Activated naive CD8-positive, alpha-beta T cell treated with anti-CD3 and anti-CD28 coated beads for 36 hours (primary cell): Measurements from ENCODE around the gene NIT2. TPM values are rescaled to one million over a fixed set of nuclear protein-coding genes. Genes with fewer than 3 reads are reported as not detected.
"Not testable (repeated sequence)": the region's sequence is repeated elsewhere in the genome, so short reads cannot be mapped to it uniquely, and the experiment has no call there.

Experiments used
- DNase-seq: peaks from one replicate; pipeline ENCODE4 v3.0.0; 2021
- H3K27ac Mint-ChIP-seq: one replicate; pipeline ENCODE4 v1.8.0; 2022; ENCODE audit warnings: mild to moderate bottlenecking, moderate library complexity, mixed read lengths
- H3K27me3 Mint-ChIP-seq: one replicate; pipeline ENCODE4 v1.8.0; 2022; ENCODE audit warnings: mild to moderate bottlenecking, mixed read lengths
- H3K36me3 Mint-ChIP-seq: one replicate; pipeline ENCODE4 v1.8.0; 2021; ENCODE audit warnings: mild to moderate bottlenecking, mixed read lengths
- H3K4me1 Mint-ChIP-seq: one replicate; pipeline ENCODE4 v1.8.0; 2021; ENCODE audit warnings: mixed read lengths
- H3K4me3 Mint-ChIP-seq: one replicate; pipeline ENCODE4 v1.8.0; 2022; ENCODE audit warnings: mild to moderate bottlenecking, moderate library complexity, mixed read lengths
- H3K9me3 Mint-ChIP-seq: one replicate; pipeline ENCODE4 v1.8.0; 2022; ENCODE audit warnings: mixed read lengths
- total RNA-seq, 2 experiments: library from RNA; stranded (reverse); gene quantifications; one replicate each; pipeline ENCODE4 v1.2.3, GENCODE V29; 2021

The NIT2 gene
- total RNA-seq, 2 experiments from 2014 or later, result 75.7 to 81.6 TPM

- H3K4me1 Mint-ChIP-seq, result peaks cover 4% of the 10 kb centered on the region
These were observed 4.6 kb upstream of the NIT2 start for GRCh38 chr3:100329800-100330489.

DNA sequence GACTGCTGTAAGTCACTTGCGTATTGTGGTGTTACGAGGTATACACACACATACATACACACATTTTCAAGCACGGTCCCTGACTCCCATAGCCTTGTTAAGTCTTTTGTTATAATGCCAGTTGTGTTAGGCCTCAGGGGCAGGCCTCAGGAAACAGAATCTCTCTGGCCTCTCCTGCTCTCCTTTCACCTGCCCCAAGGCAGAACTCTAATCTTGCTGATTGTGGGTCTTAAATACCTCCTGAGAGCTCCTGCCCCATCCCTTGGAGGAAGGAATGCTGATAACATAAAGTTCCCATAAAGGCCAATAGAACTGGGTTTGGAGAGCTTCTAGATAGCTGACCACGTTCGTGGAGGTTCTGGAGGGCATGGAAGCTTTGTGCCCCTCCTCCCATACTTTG is 3.9 kb upstream of the NIT2 start:
- H3K4me1 Mint-ChIP-seq, result peaks cover 12% of the 10 kb centered on the region
- H3K36me3 Mint-ChIP-seq, result peaks cover 20% of the 10 kb centered on the region
- H3K9me3 Mint-ChIP-seq, result peaks cover 6% of the 10 kb centered on the region
- no peak overlapping the region for H3K4me3 Mint-ChIP-seq
- H3K27me3 Mint-ChIP-seq, result no peaks in the 10 kb centered on the region
- DNase-seq, result no peak
- no peak overlapping the region for H3K27ac Mint-ChIP-seq

More at GRCh38 chr3:100329800-100330489, 4.6 kb upstream of the NIT2 start:
- no peak overlapping the region for H3K4me3 Mint-ChIP-seq
- no peak for DNase-seq
- H3K27me3 Mint-ChIP-seq, result no peaks in the 10 kb centered on the region
- H3K9me3 Mint-ChIP-seq, result peaks cover 6% of the 10 kb centered on the region
- H3K27ac Mint-ChIP-seq, result no peak overlapping the region
- peaks cover 13% of the 10 kb centered on the region for H3K36me3 Mint-ChIP-seq

DNA sequence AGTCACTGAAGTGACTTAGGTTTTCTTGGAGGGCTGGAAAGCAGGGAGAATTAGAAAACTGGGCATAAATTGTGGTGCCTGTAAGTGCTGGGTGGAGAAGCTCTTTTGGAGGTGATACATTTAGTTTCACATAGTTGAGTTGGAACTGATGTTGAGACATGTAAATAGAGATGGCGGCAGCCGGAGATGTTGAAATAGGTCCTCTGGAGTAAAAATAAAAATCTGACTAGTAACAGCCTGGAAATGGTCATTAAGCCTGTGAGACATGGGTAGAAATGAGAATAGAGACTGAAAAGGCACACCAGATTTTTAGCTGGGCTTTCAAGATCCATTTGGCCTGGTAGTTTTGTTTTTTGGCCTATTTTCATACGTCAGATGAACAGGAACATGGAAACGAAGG is 2.9 kb upstream of the NIT2 start:
- Mint-ChIP-seq H3K36me3 (peaks cover 25% of the 10 kb centered on the region), H3K9me3 (peaks cover 6% of the 10 kb centered on the region), H3K27me3 (no peaks in the 10 kb centered on the region), H3K4me1 (peaks cover 16% of the 10 kb centered on the region), H3K27ac (no peak overlapping the region), H3K4me3 (no peak overlapping the region)
- no peak for DNase-seq

GRCh38 chr3:100333051-100333450 is 1.5 kb upstream of the NIT2 start:
- Mint-ChIP-seq H3K4me1 (peaks cover 18% of the 10 kb centered on the region), H3K9me3 (no peaks in the 10 kb centered on the region), H3K4me3 (no peak overlapping the region), H3K36me3 (peaks cover 14% of the 10 kb centered on the region), H3K27ac (no peak overlapping the region), H3K27me3 (no peaks in the 10 kb centered on the region)
- DNase-seq, result no peak

DNA sequence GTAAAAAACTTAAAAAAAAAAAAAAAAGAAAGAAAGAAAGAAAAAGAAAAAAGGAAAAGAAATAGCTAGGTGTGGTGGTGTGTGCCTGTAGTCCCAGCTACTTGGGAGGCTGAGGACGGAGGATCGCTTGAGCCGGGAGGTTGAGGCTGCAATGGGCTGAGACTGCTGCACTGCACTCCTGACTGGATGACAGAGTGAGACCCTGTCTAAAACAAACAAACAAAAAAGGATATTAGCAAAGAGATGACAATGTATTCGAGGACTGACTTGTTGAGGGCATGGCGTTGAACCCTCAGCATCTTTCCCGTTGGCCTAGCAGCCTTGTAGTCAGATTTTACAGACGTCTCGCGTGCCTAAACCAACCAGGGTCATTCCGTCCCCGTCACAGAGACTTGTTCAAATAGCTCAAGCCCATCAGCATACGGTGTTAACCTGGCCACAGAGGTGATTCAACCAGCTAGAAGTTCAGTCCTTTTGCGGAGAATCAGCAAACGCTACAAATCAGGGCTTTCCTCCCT is 528 bp upstream of the NIT2 start:
- peak overlapping the region; percentile 82 for H3K4me3 Mint-ChIP-seq

GRCh38 chr3:100335434-100335833 is 877 bp downstream of the NIT2 start:
- Mint-ChIP-seq H3K4me1 (peaks cover 21% of the 10 kb centered on the region), H3K27ac (peak overlapping the region; percentile 98), H3K9me3 (no peaks in the 10 kb centered on the region), H3K27me3 (no peaks in the 10 kb centered on the region), H3K4me3 (peak overlapping the region; percentile 100), H3K36me3 (peaks cover 20% of the 10 kb centered on the region)
- peak; percentile 34 for DNase-seq

More for the DNA sequence above, 528 bp upstream of the NIT2 start:
- H3K36me3 Mint-ChIP-seq, result peaks cover 15% of the 10 kb centered on the region
- H3K9me3 Mint-ChIP-seq, result no peaks in the 10 kb centered on the region
- DNase-seq, result no peak
- H3K27me3 Mint-ChIP-seq, result no peaks in the 10 kb centered on the region
- H3K4me1 Mint-ChIP-seq, result peaks cover 21% of the 10 kb centered on the region
- peak overlapping the region; percentile 52 for H3K27ac Mint-ChIP-seq

DNA sequence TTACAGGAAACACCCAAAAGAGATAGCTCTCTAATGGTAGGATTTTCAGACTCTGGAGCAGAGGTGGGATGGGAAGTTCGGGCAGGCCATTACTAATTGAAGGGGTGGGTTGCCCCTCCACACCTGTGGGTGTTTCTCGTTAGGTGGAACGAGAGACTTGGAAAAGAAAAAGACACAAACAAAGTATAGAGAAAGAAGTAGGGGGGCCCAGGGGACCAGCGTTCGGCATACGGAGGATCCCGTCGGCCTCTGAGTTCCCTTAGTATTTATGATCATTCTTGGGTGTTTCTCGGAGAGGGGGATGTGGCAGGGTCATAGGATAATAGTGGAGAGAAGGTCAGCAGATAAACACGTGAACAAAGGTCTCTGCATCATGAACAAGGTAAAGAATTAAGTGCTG is 1.7 kb downstream of the NIT2 start:
- Mint-ChIP-seq H3K36me3 (peaks cover 28% of the 10 kb centered on the region), H3K4me1 (peaks cover 21% of the 10 kb centered on the region)
- not testable (repeated sequence) for DNase-seq, H3K27ac Mint-ChIP-seq, H3K9me3 Mint-ChIP-seq, H3K4me3 Mint-ChIP-seq, H3K27me3 Mint-ChIP-seq

DNA sequence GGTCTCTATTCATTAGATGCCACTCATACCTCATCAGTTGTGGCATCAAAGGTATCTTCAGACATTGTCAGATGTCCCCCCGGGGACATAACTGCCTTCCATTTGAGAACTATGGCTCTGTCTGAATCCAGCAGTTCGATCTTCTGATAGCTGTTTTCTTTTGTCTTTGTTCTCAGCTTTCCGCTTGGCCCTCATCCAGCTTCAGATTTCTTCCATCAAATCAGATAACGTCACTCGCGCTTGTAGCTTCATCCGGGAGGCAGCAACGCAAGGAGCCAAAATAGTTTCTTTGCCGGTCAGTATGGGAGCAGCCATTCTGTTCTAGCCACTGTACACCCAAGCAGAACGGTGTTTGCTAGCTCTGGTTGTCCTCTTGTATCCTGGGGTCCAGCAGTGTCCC is 4.4 kb downstream of the NIT2 start:
- peaks cover 43% of the 10 kb centered on the region for H3K36me3 Mint-ChIP-seq
- H3K27me3 Mint-ChIP-seq, result no peaks in the 10 kb centered on the region
- H3K4me1 Mint-ChIP-seq, result peaks cover 28% of the 10 kb centered on the region
- H3K4me3 Mint-ChIP-seq, result no peak overlapping the region
- DNase-seq, result no peak
- H3K27ac Mint-ChIP-seq, result no peak overlapping the region
- no peaks in the 10 kb centered on the region for H3K9me3 Mint-ChIP-seq

DNA sequence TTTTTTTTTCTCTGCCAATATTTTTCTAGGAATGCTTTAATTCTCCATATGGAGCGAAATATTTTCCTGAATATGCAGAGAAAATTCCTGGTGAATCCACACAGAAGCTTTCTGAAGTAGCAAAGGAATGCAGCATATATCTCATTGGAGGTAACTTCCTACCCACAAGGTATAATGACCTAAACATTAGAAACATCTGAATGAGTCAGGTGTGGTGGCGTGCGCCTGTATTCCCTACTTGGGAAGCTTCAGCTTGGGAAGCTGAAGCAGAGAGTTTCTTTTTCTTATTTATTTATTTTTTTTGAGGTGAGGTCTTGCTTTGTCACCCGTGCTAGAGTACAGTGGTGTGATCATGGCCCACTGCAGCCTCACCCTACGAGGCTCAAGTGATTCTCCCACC is 5.2 kb downstream of the NIT2 start:
- no peak overlapping the region for H3K4me3 Mint-ChIP-seq
- no peak overlapping the region for H3K27ac Mint-ChIP-seq
- no peak for DNase-seq
- H3K9me3 Mint-ChIP-seq, result no peaks in the 10 kb centered on the region
- H3K36me3 Mint-ChIP-seq, result peaks cover 50% of the 10 kb centered on the region
- peaks cover 24% of the 10 kb centered on the region for H3K4me1 Mint-ChIP-seq
- no peaks in the 10 kb centered on the region for H3K27me3 Mint-ChIP-seq

DNA sequence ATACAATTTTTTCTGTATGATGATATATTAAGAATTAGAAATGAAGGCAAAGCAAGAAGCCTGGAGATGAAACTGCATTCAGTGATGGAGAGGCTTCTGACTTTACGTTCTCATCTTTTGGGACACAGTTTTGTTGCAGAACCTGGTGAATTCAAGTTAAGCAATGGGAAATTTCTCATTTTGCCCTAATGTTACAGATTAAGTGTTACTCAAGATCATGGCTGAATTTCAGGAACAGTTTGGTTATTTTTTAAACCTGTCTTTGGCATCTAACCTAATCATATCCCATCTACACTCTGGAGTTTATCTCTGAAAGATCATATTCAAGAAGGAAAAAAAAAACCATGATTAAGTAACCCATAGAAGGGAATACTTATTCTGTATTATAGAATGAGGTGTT is 6.0 kb downstream of the NIT2 start:
- DNase-seq, result no peak
- no peak overlapping the region for H3K27ac Mint-ChIP-seq

DNA sequence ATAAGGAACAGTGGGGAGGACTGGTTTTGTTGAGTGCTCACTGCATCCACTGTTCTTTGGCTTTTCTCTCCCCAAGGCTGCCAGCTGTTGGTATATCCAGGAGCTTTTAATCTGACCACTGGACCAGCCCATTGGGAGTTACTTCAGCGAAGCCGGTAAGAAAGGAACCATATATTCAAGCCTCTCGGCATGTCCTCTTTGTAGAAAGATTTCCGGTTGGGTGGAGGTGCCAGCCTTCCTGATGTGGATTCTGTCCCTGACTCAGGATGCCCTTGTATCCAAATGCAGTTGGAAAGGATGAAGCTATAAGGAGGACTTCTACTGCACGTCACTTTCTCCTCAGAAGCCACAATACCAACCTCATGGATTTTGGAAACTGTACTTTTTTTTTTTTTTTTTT is 14.2 kb downstream of the NIT2 start:
- Mint-ChIP-seq H3K4me3 (no peak overlapping the region), H3K4me1 (no peaks in the 10 kb centered on the region), H3K27me3 (no peaks in the 10 kb centered on the region), H3K36me3 (peaks cover 60% of the 10 kb centered on the region), H3K27ac (no peak overlapping the region), H3K9me3 (peaks cover 3% of the 10 kb centered on the region)
- DNase-seq, result no peak

More for the DNA sequence above, 6.0 kb downstream of the NIT2 start:
- peaks cover 48% of the 10 kb centered on the region for H3K36me3 Mint-ChIP-seq
- no peaks in the 10 kb centered on the region for H3K27me3 Mint-ChIP-seq
- no peaks in the 10 kb centered on the region for H3K9me3 Mint-ChIP-seq
- H3K4me3 Mint-ChIP-seq, result no peak overlapping the region
- H3K4me1 Mint-ChIP-seq, result peaks cover 18% of the 10 kb centered on the region

GRCh38 chr3:100351770-100352169 is 17.2 kb downstream of the NIT2 start:
- not testable (repeated sequence) for H3K27ac Mint-ChIP-seq, DNase-seq, H3K9me3 Mint-ChIP-seq, H3K4me3 Mint-ChIP-seq, H3K4me1 Mint-ChIP-seq, H3K27me3 Mint-ChIP-seq
- peaks cover 37% of the 10 kb centered on the region for H3K36me3 Mint-ChIP-seq

GRCh38 chr3:100352296-100353231 is 18.0 kb downstream of the NIT2 start:
- Mint-ChIP-seq H3K4me3 (no peak overlapping the region), H3K9me3 (peaks cover 3% of the 10 kb centered on the region), H3K27ac (no peak overlapping the region), H3K36me3 (peaks cover 35% of the 10 kb centered on the region), H3K4me1 (no peaks in the 10 kb centered on the region), H3K27me3 (no peaks in the 10 kb centered on the region)
- no peak for DNase-seq

GRCh38 chr3:100354850-100355249 is 20.3 kb downstream of the NIT2 start:
- H3K27ac Mint-ChIP-seq, result no peak overlapping the region
- no peak overlapping the region for H3K4me3 Mint-ChIP-seq
- H3K9me3 Mint-ChIP-seq, result peaks cover 3% of the 10 kb centered on the region
- no peaks in the 10 kb centered on the region for H3K27me3 Mint-ChIP-seq
- H3K36me3 Mint-ChIP-seq, result peaks cover 28% of the 10 kb centered on the region
- H3K4me1 Mint-ChIP-seq, result no peaks in the 10 kb centered on the region
- no peak for DNase-seq

DNA sequence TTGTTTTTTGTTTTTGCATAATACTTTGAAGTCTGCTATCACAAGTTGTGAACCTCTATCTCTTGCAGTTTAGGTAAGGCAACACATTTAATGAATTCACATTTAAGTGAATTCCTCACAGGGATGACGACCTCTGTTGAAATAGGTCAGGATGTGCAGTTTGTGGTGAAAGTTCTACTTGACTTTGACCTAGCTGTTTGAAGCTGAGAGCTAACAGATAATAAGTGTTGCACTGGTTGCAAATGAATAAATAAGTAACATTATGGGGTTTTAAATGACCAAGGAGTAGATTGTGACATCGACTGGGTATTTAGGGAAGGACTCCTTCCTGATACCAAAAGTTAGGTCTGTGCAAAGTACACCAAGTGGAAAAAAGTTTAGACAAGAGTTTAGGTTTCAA is 23.9 kb downstream of the NIT2 start:
- H3K27ac Mint-ChIP-seq, result no peak overlapping the region
- H3K27me3 Mint-ChIP-seq, result no peaks in the 10 kb centered on the region
- H3K9me3 Mint-ChIP-seq, result peaks cover 4% of the 10 kb centered on the region
- no peak overlapping the region for H3K4me3 Mint-ChIP-seq
- no peak for DNase-seq
- H3K36me3 Mint-ChIP-seq, result peaks cover 34% of the 10 kb centered on the region
- no peaks in the 10 kb centered on the region for H3K4me1 Mint-ChIP-seq
